Measurements from ENCODE around the gene RPL23. TPM values are rescaled to one million over a fixed set of nuclear protein-coding genes. Genes with fewer than 3 reads are reported as not detected.

The RPL23 gene
- total RNA-seq, 1 experiment from 2014 or later: 1,333 TPM

GRCh38 chr17:38798614-38799500 is 54.7 kb downstream of the RPL23 start:
- peak; percentile 62 for DNase-seq (ENCODE audit: low read depth)

Other genes with a start within 250 kb of the RPL23 start
- gene SRCIN1, start 247.8 kb downstream of the RPL23 start, total RNA-seq (2014; rRNA removed; shearing (Covaris generic)): not detected in 2 replicates
- gene EPOP, start 178.8 kb downstream of the RPL23 start, total RNA-seq (2014; rRNA removed; shearing (Covaris generic)): 1.7 and 1.8 TPM in 2 replicates
- gene MLLT6, start 148.4 kb downstream of the RPL23 start, total RNA-seq (2014; rRNA removed; shearing (Covaris generic)): 9.3 and 13.9 TPM in 2 replicates
- 6.0 and 6.9 TPM in 2 replicates for gene CISD3, start 123.4 kb downstream of the RPL23 start, total RNA-seq (2014; rRNA removed; shearing (Covaris generic))
- 3.8 and 7.6 TPM in 2 replicates for gene PCGF2, start 105.4 kb downstream of the RPL23 start, total RNA-seq (2014; rRNA removed; shearing (Covaris generic))
- 468 and 479 TPM in 2 replicates for gene PSMB3, start 101.0 kb downstream of the RPL23 start, total RNA-seq (2014; rRNA removed; shearing (Covaris generic))
- 28.8 and 29.6 TPM in 2 replicates for gene PIP4K2B, start 54.2 kb downstream of the RPL23 start, total RNA-seq (2014; rRNA removed; shearing (Covaris generic))
- gene CWC25, start 28.4 kb downstream of the RPL23 start, total RNA-seq (2014; rRNA removed; shearing (Covaris generic)): 7.2 and 7.6 TPM in 2 replicates
- 120 and 135 TPM in 2 replicates for gene LASP1, start 16.3 kb upstream of the RPL23 start, total RNA-seq (2014; rRNA removed; shearing (Covaris generic))
- not detected in 2 replicates for gene FBXO47, start 113.7 kb upstream of the RPL23 start, total RNA-seq (2014; rRNA removed; shearing (Covaris generic))